GM21717 (cell line): Measurements from ENCODE around the gene LRCOL1.

ENCODE experiments used
- ATAC-seq: cut with Tn5 transposase; IDR thresholded peaks from one replicate; pipeline ENCODE4 v1.9.1; 2021; ENCODE audit warnings: mild to moderate bottlenecking, moderate library complexity; ENCODE audit not compliant: unreplicated experiment

Gene LRCOL1

DNA sequence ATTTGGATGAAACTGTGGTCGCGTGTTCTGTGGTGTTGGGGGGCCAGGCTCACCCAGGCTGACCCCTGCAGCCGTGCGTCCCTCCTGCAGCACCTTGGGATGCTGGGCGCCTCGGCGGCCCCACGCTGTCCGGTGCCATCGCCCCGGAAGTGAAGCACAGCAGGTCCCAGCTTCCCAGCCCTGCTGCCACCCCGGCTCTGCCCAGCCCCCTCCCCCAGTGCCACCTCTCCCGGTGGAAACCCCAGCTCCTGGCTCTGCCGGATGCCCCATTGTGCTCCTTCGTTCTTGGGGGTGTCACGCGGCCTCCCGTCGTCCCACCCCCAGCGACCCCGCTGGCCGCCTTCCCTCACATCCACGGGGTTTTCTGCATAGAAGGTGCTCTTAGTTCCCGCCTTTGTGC is 25.2 kb downstream of the LRCOL1 start:
- ATAC-seq = no peak

DNA sequence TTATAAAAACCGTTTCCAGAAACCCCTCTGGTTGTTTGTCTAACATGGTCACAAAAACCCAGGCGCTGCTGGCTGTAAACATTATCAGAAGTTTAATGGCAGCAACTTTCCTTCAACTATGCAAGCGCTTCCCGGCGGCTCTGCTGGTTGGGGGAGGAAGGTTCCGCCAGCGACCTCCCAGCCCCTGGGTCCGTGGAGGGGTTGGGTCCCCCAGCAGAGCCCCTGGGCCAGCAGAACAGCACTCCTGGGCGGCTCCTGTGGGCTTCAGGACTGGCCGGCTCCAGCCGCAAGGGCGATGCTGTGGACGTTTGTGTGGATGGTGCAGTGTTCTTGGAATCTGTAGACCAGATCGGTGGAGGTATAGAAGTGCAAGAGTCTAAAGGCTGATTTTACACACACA is 26.0 kb downstream of the LRCOL1 start:
- ATAC-seq = no peak

DNA sequence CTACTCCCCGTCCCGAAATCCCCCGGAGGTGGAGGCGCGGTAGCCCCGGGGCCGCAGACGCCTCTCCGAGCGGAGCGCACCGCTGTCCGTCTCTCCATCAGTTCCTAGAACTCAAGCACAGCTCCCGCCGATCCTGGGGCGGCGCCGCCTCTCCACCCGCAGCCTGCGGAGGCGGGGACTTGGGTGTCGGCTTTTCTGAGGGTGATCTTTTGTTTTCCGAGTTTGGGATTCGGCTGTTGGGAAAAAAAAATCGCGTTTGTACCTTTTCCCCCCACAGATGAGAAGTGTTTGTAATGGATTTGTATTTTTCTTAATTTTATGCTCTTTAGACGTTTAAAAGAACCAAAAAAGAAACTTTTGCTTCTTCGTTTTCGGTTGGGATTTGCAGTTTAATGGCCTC is 26.6 kb downstream of the LRCOL1 start:
- ATAC-seq = no peak

DNA sequence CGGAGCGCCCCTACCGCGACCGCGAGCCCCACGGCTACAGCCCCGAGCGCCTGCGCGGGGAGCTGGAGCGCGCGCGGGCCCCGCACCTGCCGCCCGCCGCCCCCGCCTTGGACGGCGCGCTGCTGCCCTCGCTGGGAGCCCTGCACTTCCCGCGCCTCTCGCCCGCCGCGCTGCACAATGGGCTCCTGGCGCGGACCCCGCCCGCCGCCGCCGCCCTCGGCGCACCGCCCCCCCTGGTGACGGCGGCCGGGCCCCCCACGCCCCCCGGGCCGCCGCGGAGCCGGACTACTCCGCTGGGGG is 27.0 kb downstream of the LRCOL1 start:
- no peak for ATAC-seq

DNA sequence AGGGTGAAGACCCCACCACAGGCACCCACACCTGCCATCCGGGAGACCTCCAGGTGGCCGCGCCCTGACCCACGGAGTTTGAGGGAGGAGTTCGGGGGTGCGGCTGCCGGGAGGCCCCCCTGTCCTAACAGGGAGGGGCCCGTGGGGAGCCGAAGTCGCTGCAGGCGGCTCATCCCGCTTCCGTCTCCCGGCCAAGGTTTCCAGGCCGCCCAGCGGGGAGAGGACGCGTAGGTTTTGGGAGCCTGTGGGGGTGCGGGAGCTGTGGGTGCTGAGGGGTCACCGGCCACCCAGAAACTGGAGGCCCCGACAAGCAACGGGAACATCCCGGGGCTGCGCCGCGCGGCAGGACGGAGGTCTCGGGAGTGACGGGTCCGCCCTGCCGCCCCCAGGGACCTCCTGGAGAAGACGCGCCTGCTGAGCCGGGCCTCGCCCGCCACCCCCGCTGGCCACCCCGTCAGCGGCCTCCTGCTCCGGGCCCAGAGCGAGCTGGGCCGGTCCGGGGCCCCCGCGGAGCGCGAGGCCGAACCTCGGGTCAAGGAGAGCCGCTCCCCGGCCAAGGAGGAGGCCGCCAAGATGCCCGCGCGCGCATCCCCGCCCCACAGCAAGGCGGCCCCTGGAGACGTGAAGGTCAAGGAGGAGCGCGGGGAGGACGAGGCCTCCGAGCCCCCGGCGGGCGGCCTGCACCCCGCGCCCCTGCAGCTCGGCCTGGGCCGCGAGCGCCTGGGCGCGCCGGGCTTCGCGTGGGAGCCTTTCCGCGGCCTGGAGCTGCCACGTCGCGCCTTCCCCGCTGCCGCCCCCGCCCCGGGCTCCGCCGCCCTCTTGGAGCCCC is 27.6 kb downstream of the LRCOL1 start:
- ATAC-seq = no peak

DNA sequence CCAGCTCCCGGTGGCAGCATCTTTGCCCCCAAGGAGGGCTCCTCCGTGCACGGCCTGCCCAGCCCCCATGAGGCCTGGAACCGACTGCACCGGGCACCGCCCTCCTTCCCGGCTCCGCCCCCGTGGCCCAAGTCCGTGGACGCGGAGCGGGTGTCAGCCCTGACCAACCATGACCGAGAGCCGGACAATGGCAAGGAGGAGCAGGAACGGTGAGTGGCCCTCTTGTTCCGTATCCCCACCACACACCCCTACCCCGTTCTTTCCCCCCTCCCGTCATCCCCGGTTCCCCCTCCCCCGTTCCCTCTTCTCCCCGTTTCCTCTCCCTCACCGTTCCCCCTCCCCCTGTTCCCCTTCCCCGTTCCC is 28.3 kb downstream of the LRCOL1 start:
- ATAC-seq = no peak

DNA sequence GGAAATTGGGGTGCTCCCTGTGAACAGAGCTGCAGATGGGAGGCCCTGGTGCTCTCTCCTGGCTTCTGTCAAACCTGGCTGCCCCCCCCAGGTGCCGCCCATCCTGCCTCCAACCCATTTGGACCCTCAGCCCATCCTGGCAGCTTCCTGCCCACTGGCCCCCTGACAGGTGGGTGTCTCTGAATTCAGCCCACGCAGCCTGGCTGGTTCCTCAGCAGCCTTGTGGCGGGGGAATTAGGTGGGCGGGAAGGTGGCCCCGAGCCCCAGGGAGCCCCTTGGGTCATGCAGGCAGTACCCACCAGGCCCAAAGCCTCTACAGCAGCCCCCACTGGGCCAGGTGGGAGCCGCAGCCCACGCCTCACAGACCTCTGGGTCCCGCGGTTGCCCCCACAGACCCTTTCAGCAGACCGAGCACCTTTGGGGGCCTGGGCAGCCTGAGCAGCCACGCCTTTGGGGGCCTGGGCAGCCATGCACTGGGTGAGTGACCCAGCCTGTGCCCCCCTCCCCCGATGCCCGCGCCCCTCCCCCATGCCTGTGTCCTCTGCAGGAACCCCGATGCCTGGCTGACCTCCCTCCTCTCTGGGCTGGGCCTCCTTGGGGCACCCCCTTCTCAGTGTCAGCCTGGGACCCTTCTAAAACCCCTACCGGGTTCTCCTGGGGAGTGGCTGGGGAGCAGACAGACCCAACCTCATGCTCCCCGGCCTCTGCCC is 28.9 kb downstream of the LRCOL1 start:
- no peak for ATAC-seq

DNA sequence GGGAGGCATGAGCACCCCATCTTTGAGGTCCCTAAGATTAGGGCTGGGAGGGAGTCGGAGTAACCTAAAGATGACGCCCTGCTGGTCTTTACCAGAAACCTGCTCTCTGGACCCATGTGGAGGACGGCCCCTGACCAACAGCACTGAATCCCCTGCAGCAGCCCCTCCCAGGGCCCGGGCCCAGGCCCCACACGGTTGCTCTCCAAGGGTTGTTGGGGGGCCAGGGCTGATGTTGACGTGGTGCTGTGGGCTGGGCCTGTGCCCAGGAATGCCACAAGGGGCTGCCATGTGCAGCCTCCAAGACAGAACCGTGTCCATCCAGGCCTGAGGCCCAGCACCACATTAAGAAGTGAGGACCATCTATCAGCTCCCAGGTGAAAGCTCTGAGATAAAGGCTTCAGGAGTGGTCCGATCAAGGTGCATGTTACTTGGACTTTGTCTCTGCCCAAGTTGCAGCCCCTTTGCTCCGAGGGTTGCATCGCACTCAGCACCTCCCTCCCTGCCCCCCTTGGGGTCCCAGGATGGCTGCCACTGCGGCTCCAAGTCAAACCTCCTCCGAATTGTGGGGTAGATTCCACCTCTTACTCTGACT is 29.6 kb downstream of the LRCOL1 start:
- no peak for ATAC-seq

DNA sequence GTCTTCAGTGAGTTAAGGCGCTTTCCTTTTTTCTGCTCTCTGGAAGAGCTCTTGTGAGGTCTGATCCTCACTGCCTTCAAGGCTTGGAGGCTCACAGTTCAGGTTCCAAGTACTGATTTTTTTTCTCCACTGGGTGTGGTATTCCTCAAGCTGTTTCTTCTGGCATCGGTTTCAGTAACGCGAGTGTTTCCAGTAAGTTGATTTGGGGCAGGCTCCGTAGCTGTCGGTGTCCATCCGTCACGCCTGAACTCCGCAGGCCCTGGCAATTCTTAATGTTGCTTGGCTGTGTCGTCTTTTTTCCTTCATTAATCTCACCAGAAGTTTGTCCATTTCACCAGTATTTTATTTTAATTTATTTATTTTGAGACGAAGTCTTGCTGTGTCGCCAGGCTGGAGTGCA is 30.6 kb downstream of the LRCOL1 start:
- ATAC-seq = no peak

DNA sequence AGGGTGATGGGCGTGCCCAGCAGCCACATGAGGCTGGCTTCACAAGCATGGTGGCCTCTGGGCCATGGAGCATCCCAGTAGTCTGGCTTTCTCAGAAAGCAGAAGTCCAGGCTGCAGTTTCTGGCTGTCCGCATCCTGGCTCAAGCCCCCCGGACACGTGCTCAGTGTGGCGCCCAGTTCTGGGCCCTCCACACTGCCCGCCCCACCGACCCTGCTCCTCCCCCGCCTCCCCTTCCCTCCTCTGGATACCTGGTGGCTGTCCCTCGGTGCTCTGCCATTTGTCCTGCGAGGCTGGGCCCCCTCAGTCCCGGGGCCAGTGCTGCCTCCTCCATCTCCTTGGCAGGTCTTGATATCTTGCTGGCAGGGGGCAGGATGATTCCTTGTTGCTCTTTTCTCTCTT is 31.6 kb downstream of the LRCOL1 start:
- ATAC-seq = no peak

DNA sequence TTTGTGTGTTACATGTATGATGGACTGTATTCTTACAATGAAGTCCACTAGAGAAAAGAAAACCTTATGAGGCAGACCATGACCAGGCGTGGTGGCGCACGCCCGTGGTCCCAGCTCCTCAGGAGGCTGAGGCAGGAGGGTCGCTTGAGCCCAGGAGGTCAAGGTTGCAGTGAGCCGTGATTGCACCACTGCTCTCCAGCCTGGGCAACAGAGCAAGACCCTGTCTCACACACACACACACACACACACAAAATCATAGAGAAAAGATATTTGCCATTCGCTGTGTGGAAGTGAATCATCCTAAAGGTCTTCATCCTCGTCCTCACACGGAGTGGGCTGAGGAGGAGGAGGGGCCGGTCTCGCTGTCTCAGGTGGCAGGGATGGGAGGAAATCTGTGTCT is 32.3 kb downstream of the LRCOL1 start:
- no peak for ATAC-seq

DNA sequence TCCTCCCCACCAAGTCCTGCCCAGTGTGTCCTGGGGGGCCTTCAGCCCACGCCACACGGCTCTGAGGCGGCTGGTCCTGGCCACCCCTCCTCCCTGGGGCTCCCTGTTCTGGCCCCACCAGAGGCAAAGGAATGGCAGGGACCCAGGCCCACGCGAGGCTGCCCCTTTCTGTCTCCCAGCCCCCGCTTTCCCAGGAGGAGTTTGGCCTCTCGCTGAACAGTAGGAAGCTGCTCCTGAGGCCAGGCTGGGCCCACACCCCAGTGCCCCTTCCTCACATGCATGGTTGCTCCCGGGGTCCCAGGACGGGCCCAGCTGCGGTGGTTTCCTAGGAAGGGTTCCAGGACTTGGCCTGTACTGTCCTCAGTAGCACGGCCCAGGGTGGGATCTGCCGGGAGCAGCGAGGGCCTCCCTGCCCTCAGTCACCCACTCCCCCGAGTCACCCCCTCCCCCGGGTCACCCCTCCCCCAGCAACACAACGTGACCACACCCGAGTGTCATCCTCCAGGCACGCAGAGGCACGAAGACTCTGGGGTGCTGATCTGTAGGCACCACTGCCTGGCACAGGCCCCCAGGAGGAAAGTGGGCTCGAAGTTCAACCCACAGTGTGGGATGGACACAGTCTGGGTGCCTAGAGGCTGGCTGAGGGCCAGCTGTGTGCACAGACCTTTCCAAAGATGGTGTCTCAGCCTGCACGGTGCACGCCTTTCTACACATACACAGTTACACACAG is 33.0 kb downstream of the LRCOL1 start:
- no peak for ATAC-seq

DNA sequence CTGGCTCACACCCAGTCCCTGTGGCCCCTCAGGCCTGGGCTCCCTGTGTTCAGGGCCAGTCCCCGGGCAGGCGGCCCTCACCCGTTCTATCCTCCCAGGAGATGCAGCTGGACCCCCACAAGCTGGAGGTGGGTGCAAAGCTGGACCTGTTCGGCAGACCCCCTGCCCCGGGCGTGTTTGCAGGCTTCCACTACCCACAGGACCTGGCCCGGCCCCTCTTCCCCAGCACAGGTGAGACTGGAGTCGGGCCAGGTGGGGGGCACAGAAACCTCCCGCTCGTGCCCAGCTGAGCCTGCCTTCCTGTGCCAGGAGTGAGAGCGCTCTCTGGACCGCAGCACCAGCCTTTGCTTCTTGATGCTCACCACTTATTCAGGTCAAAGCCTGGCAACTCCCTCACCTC is 33.7 kb downstream of the LRCOL1 start:
- ATAC-seq = no peak

DNA sequence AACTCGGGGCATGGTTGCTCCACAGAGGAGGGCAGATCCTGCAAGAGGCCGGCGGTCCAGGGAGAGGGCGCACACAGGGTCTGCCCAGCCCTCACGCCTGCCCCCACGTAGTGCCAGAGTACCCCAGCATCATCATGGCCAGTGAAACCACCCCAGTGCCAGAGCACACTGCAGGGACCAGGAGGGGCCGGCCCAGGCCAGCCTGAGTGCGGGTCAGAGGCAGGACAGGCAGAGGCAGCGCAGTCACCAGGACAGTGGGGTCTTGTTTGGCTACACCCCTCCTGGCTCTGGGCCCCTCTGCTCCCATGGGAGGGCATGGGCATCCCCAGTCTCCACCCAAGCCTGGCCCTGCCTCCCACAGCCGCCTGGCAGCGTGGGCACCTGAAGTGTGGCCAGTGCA is 34.7 kb downstream of the LRCOL1 start:
- no peak for ATAC-seq

DNA sequence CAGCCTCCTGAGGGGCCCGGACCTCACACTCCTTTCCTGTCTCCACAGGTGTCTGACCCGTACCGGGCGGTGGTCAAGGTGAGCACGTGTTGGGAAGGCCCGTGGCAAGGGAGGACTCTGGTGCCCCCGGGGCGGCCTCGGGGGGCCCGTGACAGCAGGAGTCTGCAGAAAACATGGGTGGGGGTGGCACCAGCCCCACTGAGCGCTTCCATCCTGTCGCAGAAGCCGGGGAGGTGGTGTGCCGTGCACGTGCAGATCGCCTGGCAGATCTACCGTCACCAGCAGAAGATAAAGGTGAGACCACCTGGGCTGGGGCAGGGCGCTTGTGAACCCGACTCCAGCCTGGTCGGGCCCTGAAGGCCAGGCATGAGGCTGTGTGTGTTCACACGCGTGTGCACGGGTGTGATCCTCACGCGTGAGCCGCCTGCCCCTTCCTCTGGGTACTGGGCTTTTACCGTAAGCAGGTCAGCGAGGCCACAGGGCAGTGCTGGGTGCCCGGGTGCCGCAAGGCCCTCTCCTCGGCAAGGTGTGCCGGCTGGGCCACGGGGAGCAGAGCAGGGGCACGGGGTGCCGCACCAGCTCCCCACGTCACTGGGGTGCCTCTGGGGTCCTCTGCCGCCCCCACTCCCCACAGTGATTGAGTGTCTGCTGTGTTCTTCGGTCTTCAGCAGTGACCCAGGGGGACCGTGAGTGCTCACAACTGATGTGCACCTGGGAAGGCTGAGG is 35.9 kb downstream of the LRCOL1 start:
- no peak for ATAC-seq

DNA sequence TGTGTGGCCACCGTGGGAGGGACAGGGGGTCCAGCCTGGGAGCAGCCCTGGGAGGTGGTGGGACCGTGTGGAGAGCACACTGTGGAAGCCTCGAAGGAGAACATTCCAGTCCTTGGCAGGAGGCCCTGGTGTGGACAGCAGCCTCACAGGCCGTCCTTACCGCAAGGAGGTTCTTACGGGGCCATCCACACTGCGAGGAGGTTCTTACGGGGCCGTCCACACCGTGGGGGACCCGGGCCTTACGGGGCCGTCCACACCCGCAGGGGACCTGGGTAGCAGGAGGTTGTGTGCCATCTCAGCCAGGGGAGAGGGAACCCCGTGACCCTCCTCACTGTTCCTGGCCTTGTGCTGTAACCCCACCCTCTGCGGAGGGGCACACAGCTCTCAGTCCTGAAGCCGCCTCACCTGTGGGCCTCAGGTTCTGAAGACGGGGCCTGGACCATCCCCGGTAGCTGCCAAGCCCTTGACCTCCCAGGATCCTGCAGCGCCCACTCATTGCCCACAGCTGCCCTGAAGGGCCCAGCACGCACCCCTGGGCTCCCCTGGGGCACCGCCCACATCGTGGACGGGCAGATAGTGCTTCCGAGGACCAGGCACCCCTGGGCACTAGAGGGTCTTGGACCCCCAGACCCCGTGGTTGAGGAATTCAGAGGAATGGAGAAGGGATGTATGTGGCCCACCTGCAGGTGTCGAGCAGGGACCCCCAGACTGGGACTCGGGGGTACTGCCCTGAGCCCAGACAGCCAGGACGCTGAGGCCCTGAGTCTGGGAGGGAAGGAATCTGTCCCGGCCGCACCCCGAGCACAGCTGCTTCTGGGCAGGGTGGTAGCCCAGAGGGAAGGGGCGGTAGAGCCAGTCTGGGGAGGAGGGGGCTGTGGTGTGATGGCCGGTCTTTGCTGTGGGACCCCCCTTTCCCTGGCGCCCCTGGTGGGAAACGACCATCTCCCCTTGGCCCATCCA is 37.3 kb downstream of the LRCOL1 start:
- ATAC-seq = no peak

DNA sequence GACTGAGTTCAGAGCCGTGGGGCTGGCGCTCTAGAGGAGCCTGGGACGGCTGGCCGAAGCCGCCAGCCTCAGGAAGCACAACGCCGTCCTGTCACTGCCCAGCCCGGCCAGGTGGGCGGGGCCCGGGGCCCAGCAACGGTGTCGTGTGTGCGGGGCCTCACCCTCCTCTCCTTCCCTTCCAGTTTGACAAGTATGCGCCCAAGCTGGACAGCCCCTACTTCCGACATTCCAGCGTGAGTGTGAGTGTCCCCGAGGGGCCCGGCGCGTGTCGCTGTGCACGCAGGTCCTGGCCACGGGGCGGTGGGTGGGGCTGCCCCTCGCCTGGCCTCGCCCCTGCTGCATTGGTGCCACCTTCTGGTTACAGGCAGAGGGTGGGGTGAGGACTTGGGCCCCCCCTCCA is 38.3 kb downstream of the LRCOL1 start:
- no peak for ATAC-seq

DNA sequence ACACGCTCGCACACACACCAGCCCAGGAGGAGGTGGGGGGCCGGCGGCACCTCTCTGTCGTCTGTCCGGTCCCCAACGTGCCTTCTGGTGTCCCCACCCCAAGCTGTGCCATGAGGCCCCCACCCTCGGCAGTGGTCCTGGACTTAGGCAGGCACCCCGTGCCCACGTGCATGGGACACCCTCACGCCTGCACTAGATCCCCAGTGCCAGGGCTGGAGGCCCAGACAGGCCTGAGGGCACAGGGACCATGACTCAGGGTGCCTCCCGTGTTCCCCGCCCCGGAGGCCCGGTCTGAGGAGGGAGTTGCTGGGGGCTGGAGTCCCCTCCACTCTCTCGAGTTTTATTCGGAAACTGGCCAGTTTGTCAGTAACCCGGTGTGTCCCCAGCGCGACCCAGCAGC is 38.8 kb downstream of the LRCOL1 start:
- ATAC-seq = no peak

DNA sequence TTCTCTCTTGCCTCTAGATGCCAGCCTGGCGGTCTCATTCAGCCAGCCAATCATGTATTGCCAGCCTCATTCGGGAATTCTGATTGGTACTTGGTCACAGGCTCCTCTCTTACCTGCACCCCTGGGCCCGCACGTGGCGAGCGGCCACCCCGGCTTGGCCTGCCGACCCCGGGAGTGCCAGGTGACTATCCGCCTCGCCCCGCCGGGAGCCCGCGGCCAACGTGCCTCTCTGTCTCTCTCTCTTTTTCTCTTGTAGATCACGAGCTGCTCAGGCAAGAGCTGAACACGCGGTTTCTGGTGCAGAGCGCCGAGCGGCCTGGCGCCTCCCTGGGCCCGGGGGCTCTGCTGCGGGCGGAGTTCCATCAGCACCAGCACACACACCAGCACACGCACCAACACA is 39.3 kb downstream of the LRCOL1 start:
- ATAC-seq = no peak

DNA sequence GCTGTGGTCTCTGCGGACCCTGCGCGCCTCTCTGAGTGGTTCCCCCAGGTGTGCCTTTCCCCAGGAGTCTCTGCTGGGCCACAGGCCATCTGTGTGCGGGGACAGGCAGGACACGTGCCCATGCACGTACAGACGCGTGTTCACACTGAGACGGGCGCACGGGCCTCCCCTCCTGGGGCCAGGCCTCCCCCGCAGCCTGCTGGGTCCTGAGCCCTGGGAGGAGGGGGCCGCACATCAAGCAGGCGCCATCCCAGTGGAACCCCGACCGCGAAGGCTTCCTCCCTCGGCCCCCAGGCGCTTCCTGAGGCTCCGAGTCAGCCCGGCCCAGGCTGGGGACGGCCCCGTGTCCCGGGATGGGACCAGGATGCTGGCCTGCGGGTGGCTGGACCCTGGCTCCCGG is 39.7 kb downstream of the LRCOL1 start:
- no peak for ATAC-seq
